NCI-H146 (cell line): ENCODE data around the gene DNAH3.
"Not testable (repeated sequence)": the region's sequence is repeated elsewhere in the genome, so short reads cannot be mapped to it uniquely, and the experiment has no call there.

Experiments used
- DNase-seq: peaks from one replicate; lab custom pipeline; 2025; lab: John Stamatoyannopoulos, UW

The DNAH3 gene

GRCh38 chr16:21070564-21070963 lies 80.1 kb downstream of the DNAH3 start:
- no peak for DNase-seq

GRCh38 chr16:21069986-21070385 lies 80.7 kb downstream of the DNAH3 start:
- no peak for DNase-seq

- DNase-seq, result no peak
Observed at GRCh38 chr16:21064203-21064602, 86.4 kb downstream of the DNAH3 start.

GRCh38 chr16:21063314-21063713 lies 87.3 kb downstream of the DNAH3 start:
- DNase-seq, result not testable (repeated sequence)

GRCh38 chr16:21060027-21060510 lies 90.6 kb downstream of the DNAH3 start:
- DNase-seq, result peak; percentile 45

DNA sequence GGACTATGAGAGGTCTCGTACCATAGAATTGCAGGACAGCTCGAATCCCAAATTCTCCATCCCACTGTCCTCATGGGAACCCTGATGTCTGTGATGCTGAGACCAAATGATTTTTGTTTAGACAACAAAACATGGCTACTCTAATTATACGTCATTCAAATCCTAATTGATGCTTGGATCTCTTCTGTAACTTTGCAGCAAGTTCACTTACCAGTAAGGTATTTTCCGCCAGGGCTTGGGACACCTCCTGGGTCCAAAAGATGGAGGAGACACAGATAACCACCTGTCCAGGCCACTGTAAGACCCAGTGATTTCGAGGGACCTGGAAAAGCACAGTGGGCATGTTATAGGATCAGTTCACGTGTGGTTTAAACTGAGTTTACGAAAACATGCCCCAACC lies 92.8 kb downstream of the DNAH3 start:
- no peak for DNase-seq

DNA sequence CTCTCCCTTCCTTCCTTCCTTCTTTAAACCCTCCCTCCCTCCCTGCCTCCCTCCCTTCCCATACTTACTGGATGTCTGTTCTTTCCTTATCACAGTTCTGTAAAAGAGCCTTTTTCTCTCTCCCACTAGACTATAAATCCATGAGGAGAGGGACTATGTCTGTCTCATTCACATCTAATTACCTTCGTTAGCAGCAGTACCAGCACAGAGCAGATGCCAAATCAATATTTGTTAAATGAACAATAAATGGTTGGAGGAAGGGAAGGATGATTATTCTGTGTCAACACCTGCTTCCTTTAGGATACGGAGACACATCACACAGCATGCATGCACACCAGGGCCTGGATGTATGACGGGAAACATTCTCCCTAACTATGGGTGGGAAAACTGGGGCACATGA lies 94.2 kb downstream of the DNAH3 start:
- DNase-seq, result peak; percentile 84

DNA sequence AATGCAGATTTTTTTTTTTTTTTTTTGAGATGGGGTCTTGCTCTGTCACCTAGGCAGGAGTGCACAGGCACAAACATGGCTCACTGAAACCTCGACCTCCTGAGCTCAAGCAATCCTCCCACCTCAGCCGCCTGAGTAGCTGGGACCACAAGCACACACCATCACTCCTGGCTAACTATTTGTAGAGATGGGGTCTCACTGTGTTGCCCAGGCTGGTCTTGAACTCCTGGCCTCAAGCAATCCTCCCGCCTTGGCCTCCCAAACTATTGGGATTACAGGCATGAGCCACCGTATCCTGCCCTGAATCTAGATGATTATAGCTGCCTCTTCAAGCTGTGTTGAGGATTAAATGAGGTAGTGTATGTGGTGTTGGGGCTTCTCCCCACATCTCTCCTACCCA lies 94.9 kb downstream of the DNAH3 start:
- DNase-seq, result not testable (repeated sequence)

GRCh38 chr16:21053590-21053989 lies 97.1 kb downstream of the DNAH3 start:
- no peak for DNase-seq

GRCh38 chr16:21048091-21048912 lies 102.3 kb downstream of the DNAH3 start:
- not testable (repeated sequence) for DNase-seq

GRCh38 chr16:21038197-21038596 lies 112.4 kb downstream of the DNAH3 start:
- DNase-seq, result no peak

- DNase-seq, result no peak
Observed at GRCh38 chr16:21037736-21038135, 112.9 kb downstream of the DNAH3 start.

DNA sequence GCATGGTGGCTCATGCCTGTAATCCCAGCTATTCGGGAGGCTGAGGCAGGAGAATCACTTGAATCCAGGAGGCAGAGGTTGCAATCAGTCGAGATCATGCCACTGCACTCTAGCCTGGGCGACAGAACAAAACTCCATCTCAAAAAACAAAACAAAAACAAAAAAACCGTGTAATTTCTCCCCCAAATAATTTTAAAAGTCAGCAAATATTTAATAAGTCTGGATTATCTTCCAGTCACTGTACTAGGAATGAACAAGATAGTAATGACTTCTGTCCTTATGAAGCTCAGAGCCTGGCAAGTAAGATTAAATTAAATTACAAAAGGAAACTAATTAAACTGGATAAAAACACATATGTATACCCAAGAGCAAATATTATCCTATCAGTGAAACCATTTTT lies 113.5 kb downstream of the DNAH3 start:
- DNase-seq, result no peak

- DNase-seq, result no peak
Observed at GRCh38 chr16:21036471-21036870, 114.2 kb downstream of the DNAH3 start.

- peak; percentile 78 for DNase-seq
Observed at GRCh38 chr16:21033704-21034103, 116.9 kb downstream of the DNAH3 start.

DNA sequence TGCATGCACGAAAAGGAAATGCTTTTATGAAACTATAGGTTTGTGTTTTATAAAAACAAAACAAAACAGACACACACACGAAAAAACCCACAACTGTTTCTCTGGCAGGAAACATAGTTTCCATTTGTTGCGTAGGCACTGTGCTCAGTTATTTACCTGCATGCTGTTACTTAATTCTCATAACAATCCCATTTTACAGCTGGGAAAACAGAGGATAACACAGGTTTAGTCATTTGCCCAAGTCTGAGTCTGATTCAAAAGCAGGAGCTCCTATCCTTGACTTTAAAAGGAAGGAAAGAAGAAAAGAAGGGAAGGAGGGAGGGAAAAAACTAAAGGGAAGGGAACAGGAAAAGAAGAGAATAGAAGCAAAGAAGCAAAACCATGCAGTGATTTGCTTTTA lies 117.4 kb downstream of the DNAH3 start:
- DNase-seq, result no peak

- no peak for DNase-seq
Observed at GRCh38 chr16:21028728-21029127, 121.9 kb downstream of the DNAH3 start.

GRCh38 chr16:21026846-21027245 lies 123.8 kb downstream of the DNAH3 start:
- DNase-seq, result no peak

DNA sequence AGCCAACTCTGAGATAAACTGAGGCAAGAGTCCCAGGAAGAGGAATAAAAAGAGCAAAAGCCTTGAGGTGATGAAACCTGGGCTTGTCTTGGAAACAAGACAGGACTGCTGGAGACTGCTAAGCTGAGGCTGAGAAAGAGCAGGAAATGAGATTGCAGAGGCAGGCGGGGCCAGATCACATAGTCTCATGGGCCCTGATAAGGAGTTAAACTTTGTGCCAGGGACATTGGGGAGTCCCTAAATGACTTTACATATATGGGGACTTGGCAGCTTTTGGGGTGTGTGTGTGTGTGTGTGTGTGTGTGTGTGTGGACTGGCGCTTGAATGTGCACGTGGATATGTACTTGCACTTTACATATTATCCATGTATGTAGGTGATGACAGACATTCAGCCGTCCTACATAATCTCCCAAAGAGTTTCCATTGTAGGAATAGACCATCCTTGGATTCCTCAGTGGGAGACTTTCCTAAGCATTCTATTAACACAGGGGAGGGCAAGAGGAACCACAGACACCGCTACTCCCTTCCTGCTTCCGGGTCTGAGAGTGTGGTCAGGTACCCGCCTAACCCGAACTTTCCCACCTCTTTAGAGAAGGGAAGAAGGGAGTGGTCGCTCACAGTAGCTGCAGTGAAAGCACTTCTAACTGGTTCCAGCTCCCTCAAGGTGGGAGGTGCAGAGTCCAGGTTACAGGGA lies 127.0 kb downstream of the DNAH3 start:
- DNase-seq, result no peak

DNA sequence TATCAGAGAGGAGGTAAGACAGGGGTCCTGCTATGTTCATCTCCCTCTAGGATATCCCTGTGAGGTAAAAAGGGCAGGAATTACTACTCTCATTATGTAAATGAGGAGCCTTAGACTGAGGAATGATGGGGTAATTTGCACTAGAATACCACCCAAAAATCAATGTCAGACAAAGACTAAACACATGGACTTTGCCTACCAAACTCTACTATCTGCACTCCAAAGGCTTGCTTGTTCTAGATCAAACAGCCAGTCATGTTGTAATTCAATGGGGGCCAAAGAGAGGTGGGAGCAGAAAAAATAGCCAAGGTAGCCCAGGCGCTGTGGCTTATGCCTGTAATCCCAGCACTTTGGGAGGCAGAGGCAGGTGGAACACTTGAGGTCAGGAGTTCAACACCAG lies 129.3 kb downstream of the DNAH3 start:
- DNase-seq, result no peak

DNA sequence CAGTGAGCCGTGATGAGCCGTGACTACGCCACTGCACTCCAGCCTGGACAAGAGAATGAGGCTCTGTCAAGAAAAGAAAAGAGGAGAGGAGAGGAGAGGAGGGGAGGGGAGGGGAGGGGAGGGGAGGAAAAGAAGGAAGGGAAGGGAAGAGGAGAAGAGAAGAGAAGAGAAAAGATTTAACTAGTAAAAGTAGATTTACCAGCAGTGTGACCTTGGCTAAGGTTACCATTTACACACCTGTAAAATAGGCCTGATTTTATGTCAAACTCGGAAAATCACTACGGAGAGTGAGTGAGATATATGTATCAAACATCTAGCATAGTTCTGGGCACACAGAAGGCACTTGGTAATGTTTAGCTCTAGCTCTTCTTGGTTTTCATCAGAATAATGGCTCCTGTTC lies 140.8 kb downstream of the DNAH3 start:
- DNase-seq, result no peak

DNA sequence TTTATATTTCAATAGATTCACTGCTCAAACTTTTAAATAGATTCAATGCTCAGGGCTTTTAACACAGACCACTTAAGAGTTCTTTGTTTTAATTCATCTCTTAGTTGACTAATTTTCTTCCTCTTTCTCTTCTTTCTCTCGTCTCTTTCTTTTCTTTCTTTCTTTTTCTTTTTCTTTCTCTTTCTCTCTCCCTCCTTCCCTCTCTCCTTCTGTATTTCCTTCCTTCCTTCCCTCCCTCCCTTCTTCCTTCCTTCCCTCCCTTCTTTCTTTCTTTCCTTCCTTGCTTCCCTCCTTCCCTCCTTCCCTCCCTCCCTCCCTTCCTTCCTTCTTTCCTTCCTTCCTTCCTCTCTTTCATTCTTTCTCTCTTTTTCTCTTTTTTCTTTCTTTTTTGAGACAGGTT lies 145.6 kb downstream of the DNAH3 start:
- no peak for DNase-seq

DNA sequence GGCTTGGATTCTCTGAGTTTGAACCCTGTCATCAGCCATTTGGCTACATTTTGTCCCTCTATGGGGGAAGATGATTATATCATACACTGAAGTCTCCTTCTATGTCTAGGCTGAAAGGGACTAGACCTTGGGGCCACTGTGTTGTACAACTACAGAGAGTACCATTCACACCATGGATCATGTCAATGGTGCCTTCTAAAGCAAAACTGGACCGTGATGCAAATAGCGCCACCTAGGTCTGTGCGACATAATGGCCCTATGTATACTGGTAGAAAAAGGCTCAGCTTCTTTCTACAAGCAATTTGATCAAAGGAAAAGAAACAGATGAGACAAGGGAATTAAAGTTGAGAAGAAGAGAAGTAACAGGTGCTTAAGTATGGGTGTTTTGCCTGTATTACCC lies 149.4 kb downstream of the DNAH3 start:
- peak; percentile 6 for DNase-seq
